T-cell (primary cell): ENCODE measurements around the gene SPOCK1. TPM values are rescaled to one million over a fixed set of nuclear protein-coding genes. Genes with fewer than 3 reads are reported as not detected.

Experiments used
- ATAC-seq, 4 experiments: fragments of 200-7000 bp in 3 of 4; fragments of 150-1000 bp in 1 of 4; cut with Tn5 transposase; replicated peaks in 1 of 4; 1 replicate in 3 of 4; 2 replicates in 1 of 4; pipeline ENCODE4 v1.10.0; 2021; ENCODE audit warnings: moderate library complexity in 3 of 4, mild to moderate bottlenecking in 2 of 4, moderate number of reproducible peaks in 1 of 4
- CTCF ChIA-PET, 2 donors: fragments of 300-600 bp; sonication (Branson Sonifier 250); formaldehyde crosslinking; loops; one replicate each; lab custom pipeline; 2022; ENCODE audit warnings: antibody characterized with exemption in 2 of 2; lab: Charles Lee
- POLR2A ChIA-PET, 2 donors: fragments of 300-600 bp; sonication (Branson Sonifier 250); formaldehyde crosslinking; loops; one replicate each; lab custom pipeline; 2022; ENCODE audit warnings: antibody characterized with exemption in 2 of 2; lab: Charles Lee
- DNase-seq, 35 experiments: peaks; one replicate each; pipeline versions ENCODE4 v3.0.0 to v3.0.0-alpha.2; 2013 to 2023
- H3K27ac ChIP-seq: one replicate; pipeline ENCODE4 v1.5.1; 2013; ENCODE audit warnings: low read length
- H3K27me3 ChIP-seq, 2 experiments: replicated peaks in 1 of 2; 1 replicate in 1 of 2; 2 replicates in 1 of 2; pipeline versions ENCODE4 v1.6.1 to v1.7.0; 2013; ENCODE audit warnings: low read length in 1 of 2, mixed read lengths in 1 of 2; ENCODE audit not compliant: control insufficient read depth in 2 of 2, insufficient read depth in 2 of 2; ENCODE audit errors: extremely low read depth in 1 of 2
- H3K36me3 ChIP-seq, 2 donors: 1 replicate in 1 of 2; 2 replicates in 1 of 2; pipeline versions ENCODE4 v1.6.1 to v1.7.0; 2013; ENCODE audit warnings: low read length in 1 of 2; ENCODE audit not compliant: control insufficient read depth in 2 of 2, insufficient read depth in 1 of 2; ENCODE audit errors: extremely low read depth in 1 of 2
- H3K4me1 ChIP-seq, 2 experiments: 1 replicate in 1 of 2; 2 replicates in 1 of 2; pipeline versions ENCODE4 v1.6.1 to v1.7.0; 2013; ENCODE audit warnings: low read length in 2 of 2, mixed read lengths in 1 of 2; ENCODE audit not compliant: insufficient read depth in 2 of 2, control insufficient read depth in 1 of 2; ENCODE audit errors: extremely low read depth in 1 of 2
- H3K4me3 ChIP-seq, 2 donors: 1 replicate in 1 of 2; 2 replicates in 1 of 2; pipeline versions ENCODE4 v1.5.1 to v1.7.0; 2013; ENCODE audit warnings: mild to moderate bottlenecking in 2 of 2, low read length in 1 of 2, moderate library complexity in 1 of 2; ENCODE audit not compliant: control insufficient read depth in 1 of 2; ENCODE audit errors: extremely low read depth in 1 of 2
- H3K9me3 ChIP-seq: 2 replicates; pipeline ENCODE4 v1.7.0; 2013
- H3K27ac Mint-ChIP-seq, 2 donors: one replicate each; pipeline ENCODE4 v1.8.0; 2020 to 2021; ENCODE audit warnings: mild to moderate bottlenecking in 2 of 2, mixed read lengths in 2 of 2
- H3K27me3 Mint-ChIP-seq, 2 donors: one replicate each; pipeline ENCODE4 v1.8.0; 2021 to 2022; ENCODE audit warnings: mixed read lengths in 2 of 2
- H3K36me3 Mint-ChIP-seq: one replicate; pipeline ENCODE4 v1.8.0; 2021; ENCODE audit warnings: mixed read lengths
- H3K4me1 Mint-ChIP-seq, 3 donors: one replicate each; pipeline ENCODE4 v1.8.0; 2020 to 2022; ENCODE audit warnings: mixed read lengths in 3 of 3, mild to moderate bottlenecking in 1 of 3
- H3K4me3 Mint-ChIP-seq, 3 donors: one replicate each; pipeline ENCODE4 v1.8.0; 2020 to 2022; ENCODE audit warnings: mild to moderate bottlenecking in 3 of 3, mixed read lengths in 3 of 3, moderate library complexity in 3 of 3
- H3K9me3 Mint-ChIP-seq, 3 donors: one replicate each; pipeline ENCODE4 v1.8.0; 2020 to 2022; ENCODE audit warnings: mixed read lengths in 3 of 3
- WGBS: methylation state at CpG from one replicate; pipeline ENCODE4 v1.1.5; 2013; ENCODE audit warnings: missing lambda C conversion rate; ENCODE audit not compliant: insufficient coverage; 5-methylcytosine and 5-hydroxymethylcytosine counted together
- total RNA-seq, 35 experiments: library from RNA in 6 of 35; stranded (reverse) in 6 of 35; fragments of 120-200 nt in 1 of 35; gene quantifications; one replicate each; pipeline versions ENCODE4 v1.2.1 to v1.2.4 and lab custom pipeline; 2013 to 2026

SPOCK1 gene
- total RNA-seq, 5 donors from 2014 or later (not counting 1 experiment from before 2014, with no cell fraction given) = 0.57 TPM; not detected in 4

DNA sequence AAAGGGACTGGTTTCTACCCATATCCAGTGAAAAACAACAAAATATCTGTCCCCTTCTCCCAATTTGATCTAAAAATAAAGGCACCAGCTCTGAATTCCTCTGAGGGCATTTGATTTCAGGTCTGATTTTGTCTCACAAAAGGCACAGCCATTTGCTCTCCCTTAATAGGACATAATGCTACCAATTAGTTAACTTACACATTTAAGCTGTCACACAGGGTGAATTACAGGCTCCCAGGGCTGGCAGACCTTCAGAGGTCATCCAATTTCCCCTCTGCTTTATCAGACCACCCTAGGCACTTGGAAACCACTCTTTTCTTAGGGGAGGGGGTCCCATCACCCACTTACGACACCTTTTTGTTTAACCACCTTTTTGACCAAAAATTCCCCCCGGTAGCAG lies 319.9 kb downstream of the SPOCK1 start:
- Histone ChIP-seq H3K27me3 (peaks cover 0 to 3% of the 10 kb centered on the region in 2 experiments), H3K4me1 (no peaks in the 10 kb centered on the region), H3K27ac (no peak overlapping the region), H3K9me3 (no peaks in the 10 kb centered on the region), H3K4me3 (no peak overlapping the region), H3K36me3 (no peaks in the 10 kb centered on the region)
- ChIA-PET CTCF (no interaction called here), POLR2A (no interaction called here)
- peaks cover 4 to 8% of the 10 kb centered on the region in 2 donors for H3K27me3 Mint-ChIP-seq
- no CpG with 5 or more reads among the region's 2 CpGs for WGBS
- H3K4me1 Mint-ChIP-seq = no peaks in the 10 kb centered on the region
- H3K4me3 Mint-ChIP-seq = no peak overlapping the region
- DNase-seq (no peak), ATAC-seq (no peak)
- no peaks in the 10 kb centered on the region for H3K36me3 Mint-ChIP-seq
- no peak overlapping the region for H3K27ac Mint-ChIP-seq
- H3K9me3 Mint-ChIP-seq = no peaks in the 10 kb centered on the region

DNA sequence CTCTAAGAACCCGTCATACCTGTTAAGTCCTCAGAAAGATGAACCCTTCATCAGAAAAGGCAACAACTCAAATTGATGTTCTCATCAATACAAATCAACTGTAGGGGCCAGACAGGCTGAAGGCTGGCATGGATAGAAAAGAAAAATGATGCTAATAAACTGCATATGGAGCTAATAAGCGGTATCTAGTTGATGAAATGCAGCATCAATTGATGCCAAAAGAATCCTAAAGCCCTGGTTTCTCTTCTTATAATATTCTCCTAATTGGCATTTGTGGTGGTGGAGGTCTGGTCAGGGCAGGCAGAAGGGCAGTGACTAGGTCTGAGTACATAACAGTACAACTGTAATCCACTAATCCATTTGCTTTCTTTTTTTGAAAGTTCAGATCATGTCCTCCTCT lies 322.5 kb downstream of the SPOCK1 start:
- H3K4me1 Mint-ChIP-seq = no peaks in the 10 kb centered on the region
- DNase-seq = no peak
- no peak overlapping the region for H3K4me3 ChIP-seq
- H3K9me3 Mint-ChIP-seq = no peaks in the 10 kb centered on the region
- H3K27ac ChIP-seq = no peak overlapping the region
- no peak overlapping the region for H3K27ac Mint-ChIP-seq
- peaks cover 4 to 5% of the 10 kb centered on the region in 2 donors for H3K27me3 Mint-ChIP-seq
- H3K9me3 ChIP-seq = no peaks in the 10 kb centered on the region
- no peaks in the 10 kb centered on the region for H3K36me3 ChIP-seq
- no peaks in the 10 kb centered on the region for H3K4me1 ChIP-seq
- no peak overlapping the region for H3K4me3 Mint-ChIP-seq
- WGBS = no CpG with 5 or more reads among the region's 2 CpGs
- CTCF ChIA-PET = no interaction called here
- POLR2A ChIA-PET = no interaction called here
- H3K27me3 ChIP-seq = no peaks in the 10 kb centered on the region
- ATAC-seq = no peak
- no peaks in the 10 kb centered on the region for H3K36me3 Mint-ChIP-seq

- H3K4me3 ChIP-seq = no peak overlapping the region
- no peaks in the 10 kb centered on the region for H3K27me3 ChIP-seq
- H3K36me3 ChIP-seq = no peaks in the 10 kb centered on the region
- Mint-ChIP-seq H3K27ac (no peak overlapping the region), H3K9me3 (no peaks in the 10 kb centered on the region), H3K27me3 (peaks cover 4 to 5% of the 10 kb centered on the region in 2 donors), H3K4me3 (no peak overlapping the region), H3K4me1 (no peaks in the 10 kb centered on the region), H3K36me3 (no peaks in the 10 kb centered on the region)
- CTCF ChIA-PET = no interaction called here
- POLR2A ChIA-PET = interaction anchor here in 1 of 2 donors (0.6 kb wide), 1 partner anchor 8 kb away, joined by 3 read pairs; no protein-coding TSS in a partner anchor
- WGBS = no CpG with 5 or more reads among the region's 2 CpGs
- no peak overlapping the region for H3K27ac ChIP-seq
- no peak for DNase-seq
- H3K4me1 ChIP-seq = no peaks in the 10 kb centered on the region
- no peaks in the 10 kb centered on the region for H3K9me3 ChIP-seq
- no peak for ATAC-seq
Observed at GRCh38 chr5:137176126-137176525, 323.0 kb downstream of the SPOCK1 start.

DNA sequence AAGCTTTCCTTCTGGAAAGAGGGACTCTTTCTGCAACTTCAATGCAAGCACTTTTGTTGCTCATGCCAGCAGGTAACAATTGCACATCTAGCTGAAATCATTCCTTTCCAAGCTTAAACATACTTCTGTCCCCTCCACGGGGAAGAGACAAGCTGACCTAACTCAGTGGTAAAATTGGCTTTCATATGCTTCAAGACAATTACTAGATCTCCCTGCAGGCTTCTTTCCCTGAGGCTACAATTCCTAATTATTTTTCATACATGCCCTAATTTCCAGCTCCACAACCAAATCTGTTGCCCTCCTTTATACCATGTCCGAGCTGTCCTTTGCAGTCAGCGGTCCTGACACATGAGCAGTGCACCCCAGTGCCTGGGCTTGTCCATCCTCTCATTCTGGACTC lies 324.9 kb downstream of the SPOCK1 start:
- Mint-ChIP-seq H3K27ac (no peak overlapping the region), H3K36me3 (no peaks in the 10 kb centered on the region), H3K9me3 (no peaks in the 10 kb centered on the region), H3K4me1 (no peaks in the 10 kb centered on the region), H3K4me3 (no peak overlapping the region), H3K27me3 (peaks cover 0 to 5% of the 10 kb centered on the region in 2 donors)
- Histone ChIP-seq H3K4me1 (no peaks in the 10 kb centered on the region), H3K27me3 (no peaks in the 10 kb centered on the region), H3K9me3 (no peaks in the 10 kb centered on the region), H3K27ac (no peak overlapping the region), H3K4me3 (no peak overlapping the region), H3K36me3 (no peaks in the 10 kb centered on the region)
- no peak for ATAC-seq
- no peak for DNase-seq
- ChIA-PET CTCF (no interaction called here), POLR2A (interaction anchor here in 1 of 2 donors (0.7 kb wide), 1 partner anchor 46 kb away, joined by 3 read pairs; no protein-coding TSS in a partner anchor)
- WGBS = 52% methylated on average over 3 of the region's 3 CpGs

- no peaks in the 10 kb centered on the region for H3K27me3 ChIP-seq
- Mint-ChIP-seq H3K4me1 (no peaks in the 10 kb centered on the region), H3K36me3 (no peaks in the 10 kb centered on the region), H3K27ac (no peak overlapping the region), H3K9me3 (peaks cover 0 to 8% (median 0%) of the 10 kb centered on the region in 3 donors), H3K4me3 (no peak overlapping the region), H3K27me3 (peaks cover 0 to 4% of the 10 kb centered on the region in 2 donors)
- DNase-seq = no peak
- no peak for ATAC-seq
- ChIA-PET POLR2A (no interaction called here), CTCF (no interaction called here)
- no peak overlapping the region for H3K27ac ChIP-seq
- no peak overlapping the region for H3K4me3 ChIP-seq
- H3K9me3 ChIP-seq = no peaks in the 10 kb centered on the region
- H3K4me1 ChIP-seq = no peaks in the 10 kb centered on the region
- no CpG with 5 or more reads among the region's 2 CpGs for WGBS
- no peaks in the 10 kb centered on the region for H3K36me3 ChIP-seq
Observed at GRCh38 chr5:137172258-137172657, 326.9 kb downstream of the SPOCK1 start.

GRCh38 chr5:137167187-137167586 lies 331.9 kb downstream of the SPOCK1 start:
- ATAC-seq = no peak
- H3K27ac Mint-ChIP-seq = no peak overlapping the region
- DNase-seq = no peak
- H3K4me3 ChIP-seq = no peak overlapping the region
- POLR2A ChIA-PET = no interaction called here
- H3K36me3 ChIP-seq = no peaks in the 10 kb centered on the region
- no peaks in the 10 kb centered on the region for H3K4me1 Mint-ChIP-seq
- H3K4me3 Mint-ChIP-seq = no peak overlapping the region
- no peaks in the 10 kb centered on the region for H3K36me3 Mint-ChIP-seq
- no peaks in the 10 kb centered on the region for H3K27me3 ChIP-seq
- H3K27me3 Mint-ChIP-seq = peaks cover 0 to 7% of the 10 kb centered on the region in 2 donors
- CTCF ChIA-PET = no interaction called here
- H3K9me3 ChIP-seq = no peaks in the 10 kb centered on the region
- peaks cover 0 to 8% (median 0%) of the 10 kb centered on the region in 3 donors for H3K9me3 Mint-ChIP-seq
- H3K4me1 ChIP-seq = no peaks in the 10 kb centered on the region
- H3K27ac ChIP-seq = no peak overlapping the region

DNA sequence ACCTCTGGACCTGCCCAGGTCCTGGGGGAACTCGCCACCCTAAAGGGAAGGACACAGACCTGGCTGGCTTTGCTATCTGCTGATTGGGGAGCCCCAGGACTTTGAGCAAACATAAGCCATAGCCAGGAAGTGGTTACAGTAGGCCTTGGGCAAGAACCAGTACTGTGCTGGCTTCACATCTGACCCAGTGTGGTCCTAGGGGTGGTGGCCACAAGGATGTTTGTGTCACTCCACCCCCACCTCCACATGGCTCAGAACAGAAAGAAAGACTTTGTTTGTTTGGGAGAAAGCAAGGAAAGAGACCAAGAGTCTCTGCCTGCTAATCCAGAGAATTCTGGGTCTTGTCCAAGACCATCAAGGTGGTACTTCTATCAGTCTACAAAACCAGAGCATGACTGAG lies 334.2 kb downstream of the SPOCK1 start:
- H3K4me3 Mint-ChIP-seq = no peak overlapping the region
- H3K4me3 ChIP-seq = no peak overlapping the region

More for the DNA sequence above, 334.2 kb downstream of the SPOCK1 start:
- H3K27me3 Mint-ChIP-seq = peaks cover 0 to 7% of the 10 kb centered on the region in 2 donors
- ChIA-PET POLR2A (no interaction called here), CTCF (no interaction called here)
- H3K36me3 ChIP-seq = no peaks in the 10 kb centered on the region
- H3K4me1 Mint-ChIP-seq = no peaks in the 10 kb centered on the region
- no peaks in the 10 kb centered on the region for H3K27me3 ChIP-seq
- H3K27ac ChIP-seq = no peak overlapping the region
- H3K27ac Mint-ChIP-seq = no peak overlapping the region
- H3K9me3 Mint-ChIP-seq = peaks cover 0 to 8% (median 2%) of the 10 kb centered on the region in 3 donors
- WGBS = 63% methylated on average over 1 of the region's 1 CpG
- H3K36me3 Mint-ChIP-seq = no peaks in the 10 kb centered on the region
- DNase-seq = no peak
- ATAC-seq = no peak
- no peaks in the 10 kb centered on the region for H3K4me1 ChIP-seq
- H3K9me3 ChIP-seq = no peaks in the 10 kb centered on the region
